ENCODE results near the gene UBE3A.

The UBE3A gene

GRCh38 chr15:25394898-25395297, 43.9 kb downstream of the UBE3A start:
- Histone ChIP-seq H3K27me3 (no peaks in the 10 kb centered on the region), H3K4me1 (peaks cover 0 to 21% (median 12%) of the 10 kb centered on the region in 4 donors), H3K27ac (no peak overlapping the region), H3K36me3 (no peaks in the 10 kb centered on the region), H3K9me3 (no peaks in the 10 kb centered on the region), H3K4me3 (no peak overlapping the region)
- no peak for TF ChIP-seq CTCF (IDR thresholded peaks at IDR 0.05)
- intact Hi-C loops (cut with DNase I; ENCODE audit: low total_unique reads) = no loop called here
- DNase-seq = no peak

GRCh38 chr15:25392806-25393205, 46.0 kb downstream of the UBE3A start:
- Histone ChIP-seq H3K36me3 (no peaks in the 10 kb centered on the region), H3K4me1 (peaks cover 0 to 20% (median 12%) of the 10 kb centered on the region in 4 donors), H3K4me3 (no peak overlapping the region), H3K27me3 (no peaks in the 10 kb centered on the region), H3K9me3 (no peaks in the 10 kb centered on the region), H3K27ac (no peak overlapping the region)
- intact Hi-C loops (cut with DNase I; ENCODE audit: low total_unique reads) = no loop called here
- no peak for DNase-seq
- TF ChIP-seq CTCF (IDR thresholded peaks at IDR 0.05) = no peak

- DNase-seq = no peak
- Histone ChIP-seq H3K36me3 (no peaks in the 10 kb centered on the region), H3K4me3 (no peak overlapping the region), H3K4me1 (peaks cover 0 to 13% (median 9%) of the 10 kb centered on the region in 4 donors), H3K27me3 (no peaks in the 10 kb centered on the region), H3K27ac (no peak overlapping the region), H3K9me3 (peaks cover 0 to 2% (median 0%) of the 10 kb centered on the region in 3 donors)
- intact Hi-C loops (cut with DNase I; ENCODE audit: low total_unique reads) = no loop called here
- no peak for TF ChIP-seq CTCF (IDR thresholded peaks at IDR 0.05)
Observed at GRCh38 chr15:25391971-25392721, 46.7 kb downstream of the UBE3A start.

- Histone ChIP-seq H3K36me3 (peaks cover 6 to 10% (median 6%) of the 10 kb centered on the region in 3 donors), H3K4me1 (no peaks in the 10 kb centered on the region), H3K4me3 (no peak overlapping the region), H3K27me3 (no peaks in the 10 kb centered on the region), H3K9me3 (peaks cover 0 to 10% (median 0%) of the 10 kb centered on the region in 3 donors), H3K27ac (no peak overlapping the region)
- DNase-seq = no peak
- no peak for TF ChIP-seq CTCF (IDR thresholded peaks at IDR 0.05)
- intact Hi-C loops (cut with DNase I; ENCODE audit: low total_unique reads) = no loop called here
Observed at GRCh38 chr15:25385986-25386385, 52.8 kb downstream of the UBE3A start.

GRCh38 chr15:25381579-25381978, 57.2 kb downstream of the UBE3A start:
- Histone ChIP-seq H3K36me3 (peaks cover 6 to 18% (median 6%) of the 10 kb centered on the region in 3 donors), H3K4me3 (no peak overlapping the region), H3K4me1 (peaks cover 0 to 8% (median 0%) of the 10 kb centered on the region in 4 donors), H3K27ac (no peak overlapping the region), H3K27me3 (no peaks in the 10 kb centered on the region), H3K9me3 (peaks cover 0 to 6% (median 0%) of the 10 kb centered on the region in 3 donors)
- no peak for DNase-seq
- TF ChIP-seq CTCF (IDR thresholded peaks at IDR 0.05) = no peak
- intact Hi-C loops (cut with DNase I; ENCODE audit: low total_unique reads) = no loop called here
